K562 (cell line): ENCODE measurements around the gene SF3B1.

Source experiments
- GABPA ChIP-seq: fragments of 200-800 bp; sonication (Bioruptor generic); conservative IDR thresholded peaks from 2 replicates; pipeline ENCODE4 v1.6.1; 2016; ENCODE audit warnings: low read depth, missing genetic modification characterization, missing compliant biosample characterization
- KAT7 ChIP-seq: sonication (generic); formaldehyde crosslinking; IDR thresholded peaks from 2 replicates; pipeline ENCODE4 v1.8.0; 2022; ENCODE audit warnings: missing genetic modification reagents, mild to moderate bottlenecking, borderline replicate concordance
- MAFF ChIP-seq: IDR thresholded peaks from 2 replicates; pipeline ENCODE4 v1.6.1; 2012; ENCODE audit warnings: low read length, improper control_type of control experiment
- ZNF253 ChIP-seq: fragments of 250-450 bp; sonication (Bioruptor Pico); conservative IDR thresholded peaks from 2 replicates; pipeline ENCODE4 v1.6.1; 2021; ENCODE audit warnings: mild to moderate bottlenecking
- ZNF584 ChIP-seq: fragments of 200-800 bp; sonication (Bioruptor generic); IDR thresholded peaks from 2 replicates; pipeline ENCODE4 v1.6.1; 2016; ENCODE audit warnings: low read depth, mild to moderate bottlenecking, missing genetic modification characterization, missing compliant biosample characterization

GRCh38 chr2:197387179-197387578 lies 47.6 kb downstream of the SF3B1 start:
- TF ChIP-seq ZNF584 (CRISPR knock-in tag) (no peak), GABPA (tag) (no peak), ZNF253 (CRISPR knock-in tag) (no peak), KAT7 (no peak), MAFF (no peak)
